Astrocyte of the cerebellum (primary cell): ENCODE measurements around the gene ANGPTL8.

Experiments used
- DNase-seq: peaks from one replicate; pipeline ENCODE4 v3.0.0-alpha.2; 2011; ENCODE audit warnings: low read depth
- H3K4me3 ChIP-seq: 2 replicates; pipeline ENCODE4 v1.5.1; 2011; ENCODE audit warnings: mild to moderate bottlenecking, low read depth, low read length, moderate library complexity
- in situ Hi-C: cut with HindIII; loops from 2 replicates; pipeline ENCODE4 v1.10.0; 2017; ENCODE audit warnings: low sequenced_read_pairs
- TF ChIP-seq, protein P1 (sequence below): IDR thresholded peaks from 2 replicates; pipeline ENCODE4 v1.5.1; 2012; ENCODE audit warnings: low read length, low read depth, moderate library complexity, mild to moderate bottlenecking; ENCODE audit errors: missing control alignments

The ANGPTL8 gene

DNA sequence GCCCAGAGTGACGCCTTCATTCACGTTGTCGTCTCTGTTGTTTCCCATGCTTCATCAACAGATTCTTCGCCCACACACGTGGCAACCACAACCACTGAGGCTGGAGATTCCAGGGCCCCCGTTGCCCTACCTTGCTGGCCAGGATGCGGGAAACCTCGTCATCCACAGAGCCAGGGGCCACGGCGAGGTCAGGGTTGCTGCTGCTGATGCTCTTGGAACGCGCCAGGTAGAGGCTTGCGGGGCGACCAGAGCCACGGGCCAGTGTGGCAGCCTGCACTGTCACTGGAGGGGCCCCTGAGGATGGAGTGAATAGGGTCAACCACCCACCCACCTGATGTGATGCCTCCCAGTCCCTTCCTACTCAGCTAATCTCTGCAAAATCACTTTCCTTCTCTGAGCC, 6.3 kb upstream of the ANGPTL8 start:
- in situ Hi-C loops, result no loop called here
- H3K4me3 ChIP-seq, result no peak overlapping the region
- TF ChIP-seq, protein P1, sequence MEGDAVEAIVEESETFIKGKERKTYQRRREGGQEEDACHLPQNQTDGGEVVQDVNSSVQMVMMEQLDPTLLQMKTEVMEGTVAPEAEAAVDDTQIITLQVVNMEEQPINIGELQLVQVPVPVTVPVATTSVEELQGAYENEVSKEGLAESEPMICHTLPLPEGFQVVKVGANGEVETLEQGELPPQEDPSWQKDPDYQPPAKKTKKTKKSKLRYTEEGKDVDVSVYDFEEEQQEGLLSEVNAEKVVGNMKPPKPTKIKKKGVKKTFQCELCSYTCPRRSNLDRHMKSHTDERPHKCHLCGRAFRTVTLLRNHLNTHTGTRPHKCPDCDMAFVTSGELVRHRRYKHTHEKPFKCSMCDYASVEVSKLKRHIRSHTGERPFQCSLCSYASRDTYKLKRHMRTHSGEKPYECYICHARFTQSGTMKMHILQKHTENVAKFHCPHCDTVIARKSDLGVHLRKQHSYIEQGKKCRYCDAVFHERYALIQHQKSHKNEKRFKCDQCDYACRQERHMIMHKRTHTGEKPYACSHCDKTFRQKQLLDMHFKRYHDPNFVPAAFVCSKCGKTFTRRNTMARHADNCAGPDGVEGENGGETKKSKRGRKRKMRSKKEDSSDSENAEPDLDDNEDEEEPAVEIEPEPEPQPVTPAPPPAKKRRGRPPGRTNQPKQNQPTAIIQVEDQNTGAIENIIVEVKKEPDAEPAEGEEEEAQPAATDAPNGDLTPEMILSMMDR, result no peak
- DNase-seq, result no peak

GRCh38 chr19:11234486-11235075, 4.8 kb upstream of the ANGPTL8 start:
- in situ Hi-C loops, result no loop called here
- DNase-seq, result no peak
- TF ChIP-seq, protein P1, result no peak
- H3K4me3 ChIP-seq, result no peak overlapping the region

GRCh38 chr19:11236324-11237301, 2.8 kb upstream of the ANGPTL8 start:
- TF ChIP-seq, protein P1, result no peak
- DNase-seq, result no peak
- in situ Hi-C loops, result no loop called here
- no peak overlapping the region for H3K4me3 ChIP-seq

- TF ChIP-seq, protein P1, result no peak
- H3K4me3 ChIP-seq, result no peak overlapping the region
- DNase-seq, result no peak
- in situ Hi-C loops, result no loop called here
These were observed 2.1 kb upstream of the ANGPTL8 start for GRCh38 chr19:11237321-11237720.

GRCh38 chr19:11238041-11238440, 1.4 kb upstream of the ANGPTL8 start:
- TF ChIP-seq, protein P1, result no peak
- no peak for DNase-seq
- in situ Hi-C loops, result no loop called here
- H3K4me3 ChIP-seq, result no peak overlapping the region

- in situ Hi-C loops, result no loop called here
- DNase-seq, result no peak
- TF ChIP-seq, protein P1, result no peak
- H3K4me3 ChIP-seq, result no peak overlapping the region
These were observed 540 bp upstream of the ANGPTL8 start for GRCh38 chr19:11238781-11239376.
